ENCODE data around the gene BTAF1.

The BTAF1 gene

DNA sequence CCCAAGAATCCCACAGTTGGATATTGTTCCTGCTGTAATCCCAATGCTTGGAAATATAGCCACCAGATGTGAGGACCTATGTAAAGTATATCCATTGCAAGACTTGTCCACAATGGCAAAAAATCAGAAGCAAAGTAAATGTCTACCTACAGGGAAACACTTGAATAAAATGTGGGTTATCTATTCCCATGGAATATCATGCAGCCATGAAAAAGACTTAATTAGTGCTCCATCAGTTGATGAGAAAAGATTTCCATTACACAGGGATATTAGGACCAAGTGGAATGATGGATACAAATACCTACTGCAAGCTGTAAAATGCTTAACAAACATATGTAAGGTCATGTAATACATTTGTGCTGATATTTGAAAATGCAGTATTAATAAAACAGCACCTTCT lies 131.2 kb downstream of the BTAF1 start:
- DNase-seq: no peak

DNA sequence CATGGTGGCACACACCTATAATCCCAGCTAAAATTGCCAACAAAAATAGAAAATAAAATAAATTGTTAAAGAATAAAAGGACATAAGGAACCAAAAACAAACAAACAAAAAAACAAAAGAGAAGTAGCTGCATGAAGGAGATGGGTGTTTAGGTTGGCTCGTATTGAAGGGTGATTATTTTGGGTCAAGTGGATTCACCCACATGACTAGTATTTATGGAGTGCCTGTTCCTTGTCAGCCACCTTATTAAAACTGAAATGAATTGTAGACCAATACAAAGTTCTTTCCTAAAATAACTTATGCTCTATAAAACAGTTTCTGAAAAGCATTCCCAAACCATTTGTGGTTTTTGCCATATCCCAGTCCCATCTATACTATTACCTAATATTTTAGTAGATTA lies 138.7 kb downstream of the BTAF1 start:
- DNase-seq: no peak

DNA sequence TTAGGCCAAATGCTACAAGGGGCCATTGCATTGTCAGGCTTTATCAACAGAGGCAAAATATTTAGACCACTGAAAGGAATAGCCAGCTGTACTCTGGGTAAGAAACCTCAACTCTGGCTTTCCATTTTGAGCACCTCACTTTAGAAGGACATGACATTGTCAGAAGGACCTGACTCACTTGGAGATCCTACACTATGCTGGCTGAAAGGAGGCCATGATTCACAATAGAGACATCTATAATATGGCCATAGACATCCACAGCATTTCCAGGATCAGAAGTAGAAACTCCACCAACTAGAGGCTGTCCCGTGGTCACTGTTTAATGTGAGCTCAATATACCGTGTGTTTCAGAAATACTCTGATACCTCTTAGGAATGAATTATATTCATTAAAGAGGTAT lies 140.9 kb downstream of the BTAF1 start:
- no peak for DNase-seq

DNA sequence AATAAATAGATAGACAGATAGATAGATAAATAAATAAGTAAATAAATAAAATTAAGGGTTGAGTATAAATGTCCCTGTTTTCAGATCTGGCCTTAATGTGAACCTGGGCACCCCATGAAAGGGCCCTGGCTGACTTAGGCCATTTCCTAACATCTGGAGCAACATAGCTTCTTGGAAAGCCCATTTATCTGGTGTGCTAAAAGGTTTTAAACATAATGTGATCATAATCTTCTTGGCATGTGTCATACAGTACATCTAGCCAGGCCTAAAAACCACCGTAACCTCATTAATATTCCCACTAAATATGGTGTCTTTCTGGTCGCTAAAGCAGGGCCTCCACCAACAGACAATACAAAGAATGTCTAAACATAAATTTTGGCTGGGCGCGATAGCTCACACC lies 142.8 kb downstream of the BTAF1 start:
- DNase-seq: no peak

DNA sequence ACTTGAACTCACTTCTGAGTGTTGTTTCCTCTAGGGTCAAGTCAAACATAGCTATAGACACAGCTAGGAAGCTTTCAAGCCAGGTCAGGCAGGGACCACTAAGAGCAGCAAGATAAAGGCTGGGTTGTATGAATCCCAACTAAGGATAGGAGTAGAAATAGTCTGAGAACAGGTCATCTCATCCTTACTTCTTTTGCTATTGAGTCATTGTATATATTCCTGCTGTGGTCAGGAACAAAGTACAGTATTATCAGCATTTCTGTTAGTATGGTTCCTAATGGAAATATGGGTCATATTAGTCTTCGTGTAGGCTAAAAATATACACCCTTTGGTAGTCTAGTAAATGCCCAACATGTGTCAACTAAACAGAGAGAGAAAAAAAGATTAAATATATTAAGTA lies 145.3 kb downstream of the BTAF1 start:
- DNase-seq: no peak

DNA sequence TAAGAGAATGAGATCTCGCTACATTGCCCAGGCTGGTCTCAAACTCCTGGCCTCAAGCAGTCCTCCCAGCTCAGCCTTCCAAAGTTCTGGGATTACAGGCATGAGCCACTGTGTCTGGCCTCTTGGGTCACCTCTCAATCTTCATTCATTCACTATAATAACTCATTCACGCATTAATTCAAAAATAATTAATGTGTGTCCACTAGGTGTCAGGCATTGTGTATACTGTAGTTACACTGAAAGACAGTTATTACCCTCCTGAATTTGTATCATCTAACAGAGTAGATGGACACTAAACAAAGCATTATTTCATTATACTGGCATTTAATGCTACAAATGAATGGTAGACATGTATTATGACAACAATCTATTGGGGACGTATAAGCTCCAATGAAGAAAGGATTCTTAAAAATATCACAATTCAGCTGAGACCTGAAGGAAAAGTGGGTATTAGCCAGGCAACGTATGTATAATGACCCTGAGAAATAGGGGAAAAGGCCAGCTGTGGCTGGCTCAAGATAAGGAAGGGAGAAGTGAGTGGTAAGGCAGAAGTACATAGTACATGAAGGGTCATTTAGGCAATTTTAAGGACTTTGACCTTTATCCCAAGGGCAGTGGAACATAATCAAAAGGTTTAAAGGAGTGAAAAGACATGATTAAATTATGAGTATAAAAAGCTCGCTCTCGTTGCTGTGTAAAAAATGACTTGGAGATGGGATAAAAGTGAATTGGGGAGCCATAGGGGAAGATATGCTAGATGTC lies 150.7 kb downstream of the BTAF1 start:
- DNase-seq: no peak

DNA sequence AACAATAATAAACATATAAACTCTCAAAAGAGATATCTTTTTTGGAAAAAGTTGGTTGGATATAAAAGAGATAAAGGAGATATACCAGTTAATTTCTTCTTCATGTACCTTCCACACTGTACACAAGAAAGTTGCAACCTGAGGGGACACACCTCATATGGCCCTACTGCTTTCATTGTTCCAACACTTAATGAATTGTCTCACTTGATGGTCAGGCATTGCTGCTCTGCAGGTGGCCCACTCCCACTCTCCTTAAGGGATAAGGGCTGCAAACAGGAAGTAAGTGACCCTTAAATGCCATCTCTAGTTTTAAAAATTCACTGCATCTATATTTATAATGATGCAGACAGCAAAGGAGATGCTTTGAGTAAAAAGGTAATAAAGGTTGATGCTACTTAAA lies 152.3 kb downstream of the BTAF1 start:
- no peak for DNase-seq

DNA sequence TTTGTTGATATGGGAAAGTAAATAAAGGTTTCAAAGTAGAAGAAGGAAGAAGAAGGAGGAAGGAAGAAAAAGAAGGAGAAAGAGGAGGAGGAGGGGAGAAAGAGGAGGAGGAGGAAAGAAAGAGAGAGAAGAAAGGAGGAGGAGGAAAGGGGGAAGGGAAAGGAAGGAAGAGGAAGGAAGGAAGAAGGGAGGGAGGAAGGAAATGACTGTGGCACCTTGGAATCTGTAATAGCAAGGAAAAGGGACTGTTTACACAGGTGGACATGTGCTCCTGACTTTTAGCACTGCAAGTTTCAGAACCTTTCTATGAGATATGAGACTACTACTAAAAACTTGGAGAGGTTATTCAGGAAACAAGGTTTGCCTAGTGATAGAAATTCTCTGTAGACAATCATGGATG lies 153.2 kb downstream of the BTAF1 start:
- DNase-seq: no peak

DNA sequence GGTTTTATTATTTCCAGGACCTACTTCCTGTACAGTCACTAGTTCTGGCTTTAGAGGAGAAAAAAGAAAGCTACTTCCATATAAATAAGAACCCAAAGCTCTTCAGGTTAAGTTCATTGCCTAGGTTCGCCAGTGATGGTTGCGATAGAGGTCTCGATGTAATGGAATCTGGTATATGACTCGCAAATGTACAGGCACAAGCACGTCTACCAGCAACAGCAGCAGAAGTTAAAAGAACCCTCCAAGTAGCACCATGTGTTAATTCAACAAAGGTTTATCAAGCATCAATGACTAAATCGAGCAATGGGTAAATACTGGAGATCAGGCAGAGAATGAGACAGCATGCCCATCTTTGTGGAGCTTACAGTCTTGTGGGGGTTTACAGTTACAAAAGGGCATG lies 155.4 kb downstream of the BTAF1 start:
- no peak for DNase-seq

All from DMS79 (cell line).